Stimulated activated CD4-positive, alpha-beta T cell treated with anti-CD3 and anti-CD28 coated beads, Interleukin-15, amount 100 ng/mL, for 48 hours (primary cell): ENCODE results near the gene DNAH6.
"Not testable (repeated sequence)": the region's sequence is repeated elsewhere in the genome, so short reads cannot be mapped to it uniquely, and the experiment has no call there.

Experiments
- DNase-seq, 2 donors: peaks; one replicate each; pipeline ENCODE4 v3.0.0-alpha.2; 2020; ENCODE audit warnings: low read depth in 2 of 2

DNAH6 gene, protein sequence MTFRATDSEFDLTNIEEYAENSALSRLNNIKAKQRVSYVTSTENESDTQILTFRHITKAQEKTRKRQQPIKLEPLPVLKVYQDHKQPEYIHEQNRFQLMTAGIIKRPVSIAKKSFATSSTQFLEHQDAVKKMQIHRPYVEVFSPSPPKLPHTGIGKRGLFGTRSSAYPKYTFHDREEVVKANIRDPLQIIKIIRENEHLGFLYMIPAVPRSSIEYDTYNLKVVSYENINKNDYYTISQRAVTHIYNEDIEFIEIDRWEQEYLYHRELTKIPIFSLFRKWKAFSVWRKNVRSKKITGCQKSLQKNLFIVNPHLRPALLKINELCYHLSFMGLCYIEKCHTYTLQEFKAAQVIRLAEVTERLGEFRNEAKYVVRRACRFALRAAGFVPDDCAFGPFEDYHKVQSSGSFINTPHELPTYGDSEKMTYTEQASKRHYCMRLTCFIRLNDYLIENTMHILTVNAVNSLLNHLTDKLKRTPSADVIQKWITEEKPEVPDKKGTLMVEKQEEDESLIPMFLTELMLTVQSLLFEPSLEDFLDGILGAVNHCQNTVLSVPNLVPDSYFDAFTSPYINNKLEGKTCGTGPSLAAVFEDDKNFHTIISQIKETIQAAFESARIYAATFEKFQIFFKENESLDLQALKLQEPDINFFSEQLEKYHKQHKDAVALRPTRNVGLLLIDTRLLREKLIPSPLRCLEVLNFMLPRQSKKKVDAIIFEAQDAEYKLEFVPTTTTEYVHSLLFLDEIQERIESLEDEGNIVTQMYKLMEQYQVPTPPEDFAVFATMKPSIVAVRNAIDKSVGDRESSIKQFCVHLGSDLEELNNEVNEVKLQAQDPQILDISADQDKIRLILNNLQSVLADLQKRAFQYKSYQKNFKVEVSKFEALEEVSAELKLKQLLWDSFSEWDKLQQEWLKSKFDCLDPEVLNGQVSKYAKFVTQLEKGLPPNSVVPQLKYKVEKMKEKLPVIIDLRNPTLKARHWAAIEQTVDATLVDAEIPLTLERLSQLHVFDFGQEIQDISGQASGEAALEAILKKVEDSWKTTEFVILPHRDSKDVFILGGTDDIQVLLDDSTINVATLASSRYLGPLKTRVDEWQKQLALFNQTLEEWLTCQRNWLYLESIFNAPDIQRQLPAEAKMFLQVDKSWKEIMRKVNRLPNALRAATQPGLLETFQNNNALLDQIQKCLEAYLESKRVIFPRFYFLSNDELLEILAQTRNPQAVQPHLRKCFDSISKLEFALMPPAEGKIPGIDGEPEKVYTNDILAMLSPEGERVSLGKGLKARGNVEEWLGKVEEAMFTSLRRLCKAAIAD (N-terminal part only)

DNA sequence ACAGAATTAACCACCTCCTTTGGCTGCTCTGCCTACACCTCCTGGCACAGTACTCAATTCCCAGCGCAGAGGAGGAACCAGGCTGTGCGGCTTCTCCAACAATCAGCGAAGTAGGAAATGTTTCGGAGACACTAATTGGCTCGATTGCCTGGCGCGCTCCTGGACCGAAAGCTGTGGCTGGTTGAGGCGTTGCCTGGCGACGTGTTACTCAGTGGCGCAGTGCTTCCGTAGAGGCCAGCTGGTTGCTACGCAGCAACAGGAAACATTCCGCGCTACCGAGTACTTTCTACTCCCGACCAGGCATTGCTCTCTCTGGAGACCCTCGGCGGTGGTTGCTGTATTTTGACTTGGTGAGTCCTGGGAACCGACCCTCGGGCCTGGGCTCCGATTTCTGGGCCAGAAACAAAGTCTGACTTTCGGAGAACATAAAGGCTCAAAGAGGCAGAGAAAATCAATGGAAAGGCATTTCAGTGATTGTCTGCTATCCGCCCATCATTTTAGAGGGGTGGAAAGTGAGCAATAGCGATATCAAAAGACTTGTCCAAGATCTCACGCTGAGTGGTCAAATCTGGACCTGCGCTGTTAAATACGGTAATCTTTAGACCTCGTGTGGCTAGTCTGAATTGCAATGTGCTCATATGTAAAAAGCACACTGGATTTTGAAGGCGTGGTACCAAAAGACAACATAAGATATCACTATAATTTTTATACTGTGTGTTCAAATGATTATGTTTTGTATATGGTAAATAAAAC lies at the start of gene DNAH6:
DNAH6 (plus strand) TSS at position 265 of the 753 bp plus-strand sequence. CDS start 1,329 bp downstream, outside the sequence.
- peak; percentile 70 to 79 for DNase-seq

DNA sequence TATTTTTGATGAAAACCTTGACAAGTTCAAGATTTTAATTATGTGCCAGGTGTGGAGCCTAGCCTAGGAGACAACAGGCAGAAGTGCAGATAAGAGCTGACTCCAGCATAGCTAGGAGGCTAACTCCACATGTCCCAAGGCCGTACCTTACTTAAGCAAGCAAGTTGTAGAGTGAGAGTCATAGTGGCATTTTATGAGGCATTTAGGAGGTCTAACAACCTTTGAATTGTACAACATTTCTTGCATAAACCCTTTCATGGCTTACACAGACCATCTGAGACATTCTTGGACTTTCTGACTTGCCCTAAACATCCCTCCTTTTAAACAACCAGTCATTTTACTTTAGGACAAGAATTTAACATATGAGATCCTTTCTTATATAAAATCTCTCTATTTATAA lies 48.9 kb upstream of the DNAH6 start:
- DNase-seq, result no peak

DNA sequence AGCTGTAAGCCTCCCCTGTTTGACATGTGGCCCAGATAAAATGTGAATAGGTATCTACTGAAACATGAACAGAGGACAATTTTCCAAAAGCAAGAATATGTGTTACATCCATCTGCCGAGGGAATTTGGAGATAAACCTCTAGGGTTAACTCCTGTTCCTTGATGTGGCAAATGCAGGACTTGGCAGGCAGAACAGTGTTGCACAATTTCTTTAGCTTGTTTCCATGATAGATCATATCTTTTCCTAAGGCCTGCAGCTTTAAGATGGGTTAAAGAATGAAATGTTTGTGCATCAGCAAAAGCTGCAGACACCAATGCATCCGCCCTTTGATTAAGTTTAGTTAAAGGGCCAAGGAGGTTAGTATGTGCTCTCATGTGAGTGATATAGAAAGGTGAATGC lies 43.9 kb upstream of the DNAH6 start:
- DNase-seq, result not testable (repeated sequence)

DNA sequence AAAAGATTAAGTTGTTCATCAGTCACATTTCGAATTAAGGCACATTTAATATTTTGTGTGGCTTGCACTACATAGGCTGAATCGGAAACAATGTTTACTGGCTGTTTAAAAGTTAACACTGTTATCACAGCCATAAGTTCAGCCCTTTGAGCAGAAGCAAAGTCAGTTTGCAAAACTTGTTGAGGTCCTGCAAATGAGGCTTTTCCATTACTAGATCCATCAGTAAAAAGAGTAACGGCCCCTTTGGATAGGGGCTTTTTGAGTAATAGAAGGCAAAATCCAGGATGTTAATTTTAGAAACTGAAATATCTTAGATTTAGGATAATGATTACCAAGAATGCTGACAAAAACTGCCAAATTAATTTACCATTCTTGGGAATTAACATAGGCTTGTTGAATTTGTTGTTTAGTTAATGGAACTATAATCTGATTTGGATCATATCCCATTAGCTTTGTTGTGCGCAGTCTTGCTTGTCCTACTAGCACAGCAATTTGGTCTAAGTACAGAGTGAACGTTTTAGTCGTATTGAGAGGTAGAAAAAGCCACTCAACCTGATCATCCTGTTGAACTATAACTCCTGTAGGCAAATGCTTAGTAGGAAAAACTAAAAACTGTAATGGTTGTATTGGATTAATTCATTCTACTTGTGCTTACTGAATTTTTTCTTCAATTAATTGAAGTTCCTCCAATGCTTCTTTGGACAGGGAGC lies 43.3 kb upstream of the DNAH6 start:
- no peak for DNase-seq

DNA sequence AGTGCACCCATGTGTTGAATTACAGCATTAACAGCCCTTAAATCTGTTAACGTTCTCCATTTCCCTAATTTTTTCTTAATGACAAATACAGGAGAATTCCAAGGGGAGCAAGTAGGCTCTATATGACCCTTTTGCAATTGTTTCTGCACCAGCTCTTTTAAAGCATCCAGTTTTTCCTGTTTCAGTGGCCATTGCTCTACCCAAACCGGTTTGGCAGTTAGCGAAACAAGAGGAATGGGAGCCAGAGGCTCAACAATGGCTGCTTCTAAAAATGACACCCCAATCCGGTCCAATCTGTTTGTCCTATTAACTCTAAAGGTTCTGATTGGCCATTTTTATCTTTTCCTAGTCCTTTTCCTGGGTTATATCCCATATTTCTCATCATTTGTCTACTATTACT lies 42.1 kb upstream of the DNAH6 start:
- DNase-seq, result no peak

DNA sequence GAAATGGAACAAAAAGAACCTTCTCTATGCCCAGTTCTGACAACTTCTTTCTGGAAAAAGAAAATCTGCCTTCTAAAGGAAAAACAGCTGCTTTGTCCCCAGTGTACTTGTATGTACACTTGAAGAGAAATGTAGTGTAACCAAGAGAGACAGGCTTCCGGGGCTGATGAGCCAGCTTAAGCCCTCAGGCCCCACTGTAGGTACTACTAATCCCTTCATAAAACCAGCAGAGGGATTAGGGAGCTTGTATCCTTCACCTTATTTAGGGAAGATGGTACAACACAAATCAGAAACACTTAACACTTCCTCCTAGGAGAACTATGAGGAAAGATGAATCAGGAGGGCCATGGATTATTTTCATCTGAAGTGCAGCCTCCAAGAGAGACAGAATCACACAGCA lies 38.4 kb upstream of the DNAH6 start:
- DNase-seq, result no peak

DNA sequence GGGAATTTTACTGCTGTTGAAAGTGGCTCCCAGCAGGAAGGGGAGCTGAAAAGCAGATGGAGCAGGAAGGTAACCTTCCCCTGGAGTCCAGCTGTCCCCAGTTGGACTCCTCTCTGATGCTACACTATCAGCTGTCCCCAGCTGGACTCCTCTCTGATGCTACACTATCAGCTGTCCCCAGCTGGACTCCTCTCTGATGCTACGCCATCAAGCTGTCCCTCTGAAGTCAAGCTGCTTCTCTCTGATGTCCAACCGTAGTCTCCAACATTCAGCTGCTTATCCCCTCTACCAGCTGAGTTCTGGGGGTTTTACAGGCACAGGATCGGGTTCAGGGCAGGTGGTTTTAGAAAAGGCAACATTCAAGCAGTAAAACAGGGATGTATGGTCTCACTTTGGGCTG lies 37.4 kb upstream of the DNAH6 start:
- DNase-seq, result no peak

DNA sequence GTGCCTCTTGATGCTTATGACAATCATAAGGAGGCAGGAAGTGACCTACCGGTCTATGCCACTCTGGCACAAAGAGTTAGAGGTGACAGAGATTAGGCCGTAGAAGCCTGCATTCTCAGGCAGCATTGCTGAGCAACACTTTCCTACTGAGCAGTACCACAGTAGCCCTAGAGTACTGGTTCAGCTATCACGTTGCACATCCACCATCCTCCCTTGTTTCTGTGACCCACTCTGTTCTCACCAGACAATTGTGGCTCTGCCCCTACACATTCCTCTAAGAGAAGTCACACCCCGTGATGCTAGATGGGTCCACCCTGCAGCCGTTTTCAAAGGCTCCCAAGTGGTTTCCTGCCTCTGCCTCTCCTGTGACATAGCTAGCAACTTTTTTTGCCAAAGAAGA lies 34.6 kb upstream of the DNAH6 start:
- peak in 1 of 2 donors; percentile 27 for DNase-seq

DNA sequence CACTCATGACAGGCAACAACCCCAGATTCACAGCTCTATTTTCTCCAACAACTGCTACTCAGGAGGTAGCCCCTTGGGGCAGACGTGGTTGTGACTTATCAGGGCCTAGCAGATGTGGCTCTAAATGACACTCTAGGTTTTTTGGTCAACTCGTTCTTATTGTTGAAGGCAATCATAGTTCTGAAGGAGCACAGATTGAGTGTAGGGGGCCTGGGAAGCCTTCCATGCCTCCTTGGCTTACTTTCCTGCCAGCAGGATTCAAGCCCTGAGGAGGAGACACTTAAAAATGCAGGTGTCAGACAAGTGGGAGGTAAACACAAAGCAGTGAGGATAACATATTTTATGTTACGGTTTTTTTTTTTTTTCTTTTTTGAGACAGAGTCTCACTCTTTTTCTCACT lies 33.7 kb upstream of the DNAH6 start:
- no peak for DNase-seq

DNA sequence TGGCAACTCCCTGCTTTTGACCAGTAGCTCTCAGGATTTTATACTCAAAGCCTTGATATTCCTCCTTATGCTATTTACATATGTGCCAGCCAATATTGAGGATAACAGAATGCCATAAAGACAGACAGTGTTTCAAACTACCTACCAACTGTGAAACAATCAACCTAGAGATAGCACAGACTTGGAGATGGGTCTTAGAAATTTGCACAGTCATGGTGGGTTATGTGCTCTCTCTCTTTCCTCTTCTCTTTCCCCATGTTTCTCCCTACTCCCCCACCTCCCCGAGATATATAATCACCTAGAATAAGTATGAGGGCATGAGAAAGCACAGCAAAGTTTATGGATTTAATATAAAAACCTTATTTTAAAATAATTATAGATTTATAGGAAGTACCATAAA lies 33.0 kb upstream of the DNAH6 start:
- DNase-seq, result no peak

DNA sequence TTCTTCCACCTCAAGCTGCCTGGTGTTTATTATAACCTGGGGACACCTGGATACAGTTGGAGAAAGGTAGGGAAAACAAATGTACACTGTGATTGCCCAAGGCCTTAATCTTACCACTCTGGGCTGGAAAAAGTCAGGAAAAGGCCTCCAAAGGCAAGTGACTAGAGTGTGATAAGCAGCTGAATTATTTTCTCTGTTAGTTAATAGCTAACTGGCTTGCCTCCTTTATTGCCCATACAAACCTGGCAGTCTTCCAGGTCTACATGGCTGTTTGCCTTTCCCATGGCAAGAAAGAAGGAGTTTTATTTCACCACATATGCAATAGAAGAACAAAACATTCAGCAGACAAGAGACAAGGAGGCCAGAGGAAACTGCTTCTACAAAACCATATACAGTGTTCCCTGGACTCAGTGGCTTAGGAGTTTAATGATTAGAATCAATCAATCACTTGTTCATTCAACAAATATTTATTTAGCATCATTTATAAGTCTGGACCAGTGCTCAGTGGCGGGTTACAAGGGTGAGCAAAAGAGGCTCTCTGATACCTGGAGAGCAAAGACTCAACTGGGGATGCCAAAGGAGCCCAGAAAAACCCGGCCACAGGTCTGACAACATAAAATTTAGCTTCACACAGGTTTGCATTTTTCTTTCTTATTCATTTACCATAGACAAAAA lies 29.7 kb upstream of the DNAH6 start:
- no peak for DNase-seq

DNA sequence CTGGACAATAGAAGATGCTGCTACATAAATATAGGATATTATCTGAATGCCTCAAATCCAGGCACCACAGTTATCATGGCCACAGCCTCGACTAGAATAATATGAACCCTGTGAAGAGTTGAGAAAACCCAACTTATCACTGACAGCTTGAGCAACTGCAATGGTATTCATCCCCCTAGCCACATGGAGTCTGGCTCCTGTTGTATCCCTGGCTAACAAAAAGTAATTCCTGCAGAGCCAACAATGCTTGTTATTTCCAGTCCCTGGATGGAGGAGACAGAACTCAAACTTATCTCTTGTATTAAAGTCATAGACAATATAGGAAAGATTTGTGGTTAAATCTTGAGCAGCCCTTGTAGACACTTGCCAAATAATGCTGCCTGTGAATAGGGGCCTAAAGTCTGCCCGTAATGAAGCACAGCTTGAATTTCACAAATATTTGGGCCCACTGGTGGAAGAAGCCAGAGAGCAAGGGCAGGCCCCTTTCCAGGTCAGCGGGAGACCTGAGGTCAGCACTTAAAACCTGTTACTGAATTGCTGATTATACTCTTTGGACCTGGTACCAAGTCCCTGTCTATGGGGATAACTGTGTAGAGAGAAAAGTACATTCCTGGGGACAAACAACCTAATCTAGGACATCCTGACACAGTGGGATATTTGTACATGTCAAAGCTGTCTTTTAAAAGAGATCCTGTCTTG lies 28.9 kb upstream of the DNAH6 start:
- no peak for DNase-seq

DNA sequence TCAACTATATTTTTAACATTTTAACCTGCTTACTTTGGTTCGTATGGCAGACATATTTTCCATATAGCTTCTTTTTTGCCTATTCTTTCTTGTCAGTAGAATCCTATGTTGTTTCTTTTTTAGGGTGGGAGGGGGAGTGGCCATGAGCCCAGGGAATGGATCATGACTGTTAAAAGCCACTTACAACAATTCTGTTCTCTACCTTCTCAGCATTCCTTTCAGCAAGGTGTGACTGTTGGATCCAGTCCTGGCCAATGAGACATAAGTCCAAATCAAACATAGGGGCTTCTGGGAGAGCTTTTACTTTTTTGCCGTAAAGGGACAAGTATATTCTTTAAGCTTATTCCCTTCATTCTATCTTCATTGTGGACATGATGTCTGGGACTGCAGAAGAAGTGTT lies 25.0 kb upstream of the DNAH6 start:
- DNase-seq, result no peak

DNA sequence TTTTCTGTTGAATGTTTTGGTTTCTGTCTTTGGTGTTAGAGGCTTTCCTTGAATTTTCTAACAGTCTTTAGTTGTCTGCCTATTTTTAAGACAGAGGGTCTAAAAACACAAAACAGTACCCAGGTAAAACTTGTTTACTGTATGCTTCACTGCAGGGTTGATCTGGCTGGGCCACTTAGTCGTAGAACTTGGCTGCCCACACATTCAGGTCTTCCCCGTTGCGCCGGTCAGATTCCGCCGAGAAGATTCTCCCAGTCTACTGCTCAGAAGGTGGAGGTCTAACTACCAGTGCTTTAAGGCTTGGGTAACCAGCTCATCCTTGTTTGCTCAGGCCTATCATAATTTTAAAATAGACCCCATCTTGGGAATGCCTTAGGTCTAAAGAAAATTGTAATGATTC lies 24.6 kb upstream of the DNAH6 start:
- DNase-seq, result no peak

DNA sequence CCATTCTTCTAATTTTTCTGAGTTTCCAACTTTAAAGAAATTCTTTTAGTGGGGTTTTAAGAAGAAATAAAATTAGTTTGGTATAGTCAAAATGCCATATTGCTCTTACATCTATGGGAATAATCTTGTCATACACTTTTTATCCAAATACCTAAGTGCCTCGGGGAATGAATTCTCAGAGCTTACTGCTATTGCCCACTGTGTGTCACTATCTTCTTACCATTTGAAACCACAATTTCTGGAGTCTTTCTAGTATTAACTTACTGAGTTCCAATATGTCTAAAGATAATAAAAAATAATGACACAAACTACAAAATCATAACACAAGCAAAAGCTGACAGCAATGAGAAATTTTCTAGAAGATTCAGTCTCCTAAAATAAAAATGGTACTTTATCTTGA lies 23.7 kb upstream of the DNAH6 start:
- no peak for DNase-seq

DNA sequence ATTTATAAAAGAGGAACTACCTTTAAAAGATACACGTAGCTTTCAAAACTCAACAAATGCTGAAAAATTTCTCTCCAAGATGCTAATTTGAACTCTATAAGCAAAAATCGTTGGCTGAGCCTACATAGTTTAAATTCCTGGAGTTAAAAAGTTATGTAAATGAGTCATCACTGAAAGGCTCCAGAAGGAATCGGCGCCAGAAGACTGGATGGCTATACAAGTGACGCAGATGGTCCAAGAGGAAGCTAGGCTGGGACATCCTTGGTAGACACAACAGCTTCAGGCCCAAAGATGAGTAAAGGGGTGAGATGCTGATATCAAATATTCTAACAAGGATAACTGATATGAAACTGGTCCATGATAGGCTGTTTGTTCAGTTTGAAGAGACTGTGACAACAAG lies 22.8 kb upstream of the DNAH6 start:
- no peak for DNase-seq

DNA sequence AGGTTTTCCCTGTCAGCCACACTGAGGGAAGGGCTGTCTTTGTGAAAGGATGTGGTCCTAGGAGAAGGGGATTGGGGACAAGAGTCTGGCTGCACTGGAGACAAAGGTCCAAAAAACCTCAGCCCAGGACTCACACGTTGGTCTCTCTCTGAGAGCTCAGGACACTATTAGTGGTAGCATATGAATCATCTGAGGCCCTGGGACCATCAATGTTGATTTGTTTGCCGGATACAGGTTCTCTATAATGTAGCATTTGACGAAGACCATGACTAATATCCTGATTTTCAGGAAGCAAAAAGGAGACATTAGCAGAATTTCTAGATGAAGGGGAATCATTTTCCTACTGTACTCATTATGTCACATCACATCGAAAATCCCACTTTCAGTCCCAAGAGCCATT lies 22.2 kb upstream of the DNAH6 start:
- DNase-seq, result no peak

DNA sequence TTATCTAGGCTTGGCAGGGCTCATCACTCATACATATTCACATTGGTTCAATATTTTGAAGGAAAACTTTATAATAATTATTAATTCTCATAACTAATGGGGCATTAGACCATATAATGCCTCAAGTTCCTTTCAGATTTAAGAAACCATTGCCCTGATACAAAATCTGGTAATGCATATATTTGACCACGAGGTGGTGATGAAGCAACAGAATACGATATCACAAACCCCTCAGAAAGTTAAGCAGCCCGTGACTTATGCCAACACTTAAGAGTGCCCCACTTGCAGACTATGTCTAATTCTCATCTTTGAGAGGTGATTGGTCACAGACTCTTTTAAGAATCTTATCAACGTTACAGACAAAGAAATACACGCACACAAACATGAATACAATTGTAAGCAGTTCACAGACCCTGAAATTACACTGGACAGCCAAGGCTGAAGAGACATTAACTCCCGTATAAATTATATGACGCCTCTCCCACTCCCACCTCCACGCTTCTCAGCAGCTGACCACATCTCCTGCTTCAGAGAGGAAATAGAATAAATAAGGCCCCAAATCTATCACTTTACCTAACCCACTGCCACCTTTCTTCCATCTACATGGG lies 20.7 kb upstream of the DNAH6 start:
- DNase-seq, result peak in 1 of 2 donors; percentile 5

DNA sequence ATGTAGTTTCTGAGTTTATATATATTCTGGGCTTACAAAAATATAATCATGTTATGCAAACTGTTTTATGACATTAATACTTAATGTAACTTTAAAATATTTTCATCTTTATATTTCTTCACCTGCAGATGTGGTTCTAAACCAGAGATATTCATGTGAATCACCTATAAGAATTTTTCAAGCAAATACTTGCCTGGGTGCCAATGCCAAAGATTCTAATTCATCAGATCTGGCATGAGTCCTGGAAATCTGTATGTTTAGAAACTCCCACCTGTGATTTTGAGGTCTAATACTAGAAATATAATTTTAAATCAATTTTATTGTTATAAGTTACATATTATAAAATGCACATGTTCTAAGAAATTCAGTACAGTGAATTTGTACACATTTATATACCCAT lies 19.9 kb upstream of the DNAH6 start:
- no peak for DNase-seq
